Ureter (tissue), 1 donor: ENCODE data around the gene DEFB112. TPM values are rescaled to one million over a fixed set of nuclear protein-coding genes. Genes with fewer than 3 reads are reported as not detected.

ENCODE experiments used
- DNase-seq: peaks from one replicate; pipeline ENCODE4 v3.0.0-alpha.2; 2020; ENCODE audit warnings: low spot score
- total RNA-seq: library from RNA; stranded (reverse); gene quantifications from one replicate; pipeline ENCODE4 v1.2.4, GENCODE V29; 2023
- donor health status: DM: yes; HTN: yes; CAD: no.

DEFB112 gene
- total RNA-seq, 1 donor from 2014 or later: not detected

DNA sequence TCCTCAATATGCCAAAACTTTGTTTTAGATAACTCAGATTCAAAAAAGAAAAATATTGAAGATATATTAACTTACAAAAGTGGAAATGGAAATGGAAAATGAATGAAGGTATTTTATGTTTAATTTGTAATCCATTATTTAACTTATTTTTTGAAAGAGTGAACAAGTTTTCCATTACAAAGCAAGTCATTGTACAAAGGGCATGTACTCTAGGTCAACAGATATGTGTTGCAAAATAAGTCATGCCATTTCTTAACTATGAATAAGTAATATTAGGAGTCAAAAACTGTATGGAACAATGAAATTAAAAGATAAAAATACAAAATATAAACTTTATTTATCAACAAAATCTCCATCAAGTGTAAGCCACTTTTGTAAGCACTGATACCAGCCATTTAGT, 54.5 kb downstream of the DEFB112 start:
- DNase-seq: no peak

Other genes starting within 250 kb of the DEFB112 start
- gene CRISP1, start 183.4 kb downstream of the DEFB112 start, total RNA-seq: not detected
- not detected for gene DEFB114, start 85.8 kb downstream of the DEFB112 start, total RNA-seq
- not detected for gene DEFB113, start 80.3 kb downstream of the DEFB112 start, total RNA-seq
- not detected for gene DEFB110, start 27.9 kb downstream of the DEFB112 start, total RNA-seq